Upper lobe of left lung (tissue), 6 donors: ENCODE results near the gene FBXL13. TPM values are rescaled to one million over a fixed set of nuclear protein-coding genes. Genes with fewer than 3 reads are reported as not detected.
"Not testable (repeated sequence)": the region's sequence is repeated elsewhere in the genome, so short reads cannot be mapped to it uniquely, and the experiment has no call there.

ENCODE experiments used
- ATAC-seq, 2 donors: fragments of 200-7000 bp; cut with Tn5 transposase; one replicate each; pipeline ENCODE4 v1.9.1; 2022; ENCODE audit warnings: mild to moderate bottlenecking in 2 of 2, moderate library complexity in 2 of 2; ENCODE audit not compliant: low FRiP score in 2 of 2
- DNase-seq, 2 donors: peaks; one replicate each; pipeline ENCODE4 v3.0.0-alpha.2; 2019 to 2020
- H3K27ac ChIP-seq, 4 donors: fragments of 200-600 bp; sonication (generic); one replicate each; pipeline ENCODE4 v1.5.1; 2016 to 2019
- H3K27me3 ChIP-seq, 4 donors: fragments of 200-600 bp; sonication (generic); one replicate each; pipeline ENCODE4 v1.5.1; 2017 to 2019
- H3K36me3 ChIP-seq, 4 donors: fragments of 200-600 bp; sonication (generic); one replicate each; pipeline ENCODE4 v1.5.1; 2016 to 2019
- H3K4me1 ChIP-seq, 4 donors: fragments of 200-600 bp; sonication (generic); one replicate each; pipeline ENCODE4 v1.5.1; 2018 to 2019
- H3K4me3 ChIP-seq, 4 donors: fragments of 200-600 bp; sonication (generic); one replicate each; pipeline ENCODE4 v1.5.1; 2017 to 2019; ENCODE audit warnings: mild to moderate bottlenecking in 2 of 4, moderate library complexity in 1 of 4
- H3K9me3 ChIP-seq, 4 donors: fragments of 200-600 bp; sonication (generic); one replicate each; pipeline ENCODE4 v1.5.1; 2018 to 2019
- CTCF ChIP-seq, 6 experiments: fragments of 450-650 bp in 4 of 6; fragments of 200-600 bp in 2 of 6; sonication (generic) in 2 of 6; IDR thresholded peaks; one replicate each; pipeline ENCODE4 v1.5.1; 2016 to 2019; ENCODE audit warnings: antibody characterized with exemption in 6 of 6
- EP300 ChIP-seq, 4 donors: sonication (generic); formaldehyde crosslinking; IDR thresholded peaks; one replicate each; pipeline ENCODE4 v1.5.1; 2017; ENCODE audit warnings: antibody characterized with exemption in 4 of 4, control low read depth in 2 of 4
- POLR2A ChIP-seq, 4 donors: fragments of 450-650 bp; IDR thresholded peaks; one replicate each; pipeline ENCODE4 v1.5.1; 2016 to 2017; ENCODE audit warnings: antibody characterized with exemption in 4 of 4, mild to moderate bottlenecking in 2 of 4
- POLR2AphosphoS5 ChIP-seq, 2 donors: sonication (generic); formaldehyde crosslinking; IDR thresholded peaks; one replicate each; pipeline ENCODE4 v1.5.1; 2017; ENCODE audit warnings: antibody characterized with exemption in 2 of 2
- whole genome bisulfite sequencing, 2 donors: methylation state at CpG; one replicate each; pipeline ENCODE4 v1.1.5; 2017 to 2018; 5-methylcytosine and 5-hydroxymethylcytosine counted together
- total RNA-seq, 6 donors: library from RNA; depleted of rRNA in 4 of 6; stranded (reverse); fragments of >200 nt in 4 of 6; gene quantifications; one replicate each; pipeline versions ENCODE4 v1.1.0 to v1.2.1, GENCODE V29; 2016 to 2021
- donor health status: DM: no; HTN: no; CAD: no; lungs with moderate emphysema.
- donor health status: DM: no; HTN: yes; CAD: no; lungs with severe emphysema.

FBXL13 gene
- total RNA-seq, 6 donors from 2014 or later, result 1.6 to 11.6 (median 2.9) TPM

GRCh38 chr7:103065667-103066066 lies 8.9 kb downstream of the FBXL13 start:
- ATAC-seq (peak in 1 of 2 donors; percentile 39), DNase-seq (no peak)
- Histone ChIP-seq H3K9me3 (no peaks in the 10 kb centered on the region), H3K36me3 (no peaks in the 10 kb centered on the region), H3K27me3 (no peaks in the 10 kb centered on the region), H3K4me3 (no peak overlapping the region), H3K27ac (no peak overlapping the region), H3K4me1 (no peaks in the 10 kb centered on the region)
- no peak for TF ChIP-seq POLR2AphosphoS5 (IDR thresholded peaks at IDR 0.05)
- peak in 5 of 6 experiments; percentile 16 to 29 (median 26) for TF ChIP-seq CTCF (IDR thresholded peaks at IDR 0.05)
- no peak for TF ChIP-seq EP300 (IDR thresholded peaks at IDR 0.05)
- WGBS, 2 donors, result 10 to 45% methylated on average over 1 of the region's 1 CpG

GRCh38 chr7:103063895-103064294 lies 10.7 kb downstream of the FBXL13 start:
- H3K27me3 ChIP-seq, result no peaks in the 10 kb centered on the region
- no peaks in the 10 kb centered on the region for H3K9me3 ChIP-seq
- DNase-seq (no peak), ATAC-seq (no peak)
- no peak overlapping the region for H3K4me3 ChIP-seq
- H3K27ac ChIP-seq, result no peak overlapping the region
- WGBS, 2 donors, result 90 to 93% methylated on average over 3 of the region's 3 CpGs
- H3K4me1 ChIP-seq, result no peaks in the 10 kb centered on the region
- H3K36me3 ChIP-seq, result no peaks in the 10 kb centered on the region
- TF ChIP-seq EP300 (IDR thresholded peaks at IDR 0.05), result no peak
- no peak for TF ChIP-seq CTCF (IDR thresholded peaks at IDR 0.05)
- TF ChIP-seq POLR2AphosphoS5 (IDR thresholded peaks at IDR 0.05), result no peak
- TF ChIP-seq POLR2A (IDR thresholded peaks at IDR 0.05), result no peak

- no peak for ATAC-seq
- WGBS, 2 donors, result 38 to 40% methylated on average over 2 of the region's 2 CpGs
- no peak for TF ChIP-seq CTCF (IDR thresholded peaks at IDR 0.05)
- Histone ChIP-seq H3K27me3 (no peaks in the 10 kb centered on the region), H3K4me3 (no peak overlapping the region), H3K27ac (no peak overlapping the region), H3K9me3 (no peaks in the 10 kb centered on the region), H3K36me3 (no peaks in the 10 kb centered on the region), H3K4me1 (no peaks in the 10 kb centered on the region)
- DNase-seq, result no peak
Observed at GRCh38 chr7:103059471-103059870, 15.1 kb downstream of the FBXL13 start.

- Histone ChIP-seq H3K27ac (no peak overlapping the region), H3K4me1 (no peaks in the 10 kb centered on the region), H3K27me3 (no peaks in the 10 kb centered on the region), H3K4me3 (no peak overlapping the region), H3K9me3 (no peaks in the 10 kb centered on the region), H3K36me3 (no peaks in the 10 kb centered on the region)
- TF ChIP-seq CTCF (IDR thresholded peaks at IDR 0.05), result no peak
- TF ChIP-seq POLR2AphosphoS5 (IDR thresholded peaks at IDR 0.05), result no peak
- no peak for TF ChIP-seq POLR2A (IDR thresholded peaks at IDR 0.05)
- no peak for TF ChIP-seq EP300 (IDR thresholded peaks at IDR 0.05)
- DNase-seq (no peak), ATAC-seq (no peak)
Observed at GRCh38 chr7:103058122-103058521, 16.5 kb downstream of the FBXL13 start.

GRCh38 chr7:103056006-103056405 lies 18.6 kb downstream of the FBXL13 start:
- H3K36me3 ChIP-seq, DNase-seq, H3K9me3 ChIP-seq, ATAC-seq, H3K4me1 ChIP-seq, H3K4me3 ChIP-seq, H3K27ac ChIP-seq, H3K27me3 ChIP-seq: not testable (repeated sequence)
- WGBS, 2 donors, result 94 to 100% methylated on average over 1 of the region's 1 CpG
